ENCODE results near the gene EFCAB6.

Gene EFCAB6

DNA sequence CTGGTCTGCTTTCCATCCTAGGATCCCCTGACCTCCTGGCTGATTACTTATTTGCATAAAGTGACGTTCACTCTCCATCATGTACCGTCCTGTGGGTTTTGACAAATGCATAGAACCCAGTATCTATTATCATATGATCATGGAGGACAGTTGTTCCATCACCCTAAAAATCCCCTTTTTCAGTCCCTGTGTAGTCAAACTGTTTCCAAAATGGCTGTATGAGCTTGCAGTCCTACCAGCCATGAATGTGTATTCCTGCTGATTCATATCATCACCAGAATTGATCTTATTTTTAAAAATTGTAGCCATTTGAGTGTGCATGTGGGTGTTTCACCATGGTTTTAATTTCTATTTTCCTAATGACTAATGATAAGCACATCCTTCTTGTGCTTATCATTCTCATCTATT lies 291.5 kb downstream of the EFCAB6 start:
- DNase-seq, result no peak

DNA sequence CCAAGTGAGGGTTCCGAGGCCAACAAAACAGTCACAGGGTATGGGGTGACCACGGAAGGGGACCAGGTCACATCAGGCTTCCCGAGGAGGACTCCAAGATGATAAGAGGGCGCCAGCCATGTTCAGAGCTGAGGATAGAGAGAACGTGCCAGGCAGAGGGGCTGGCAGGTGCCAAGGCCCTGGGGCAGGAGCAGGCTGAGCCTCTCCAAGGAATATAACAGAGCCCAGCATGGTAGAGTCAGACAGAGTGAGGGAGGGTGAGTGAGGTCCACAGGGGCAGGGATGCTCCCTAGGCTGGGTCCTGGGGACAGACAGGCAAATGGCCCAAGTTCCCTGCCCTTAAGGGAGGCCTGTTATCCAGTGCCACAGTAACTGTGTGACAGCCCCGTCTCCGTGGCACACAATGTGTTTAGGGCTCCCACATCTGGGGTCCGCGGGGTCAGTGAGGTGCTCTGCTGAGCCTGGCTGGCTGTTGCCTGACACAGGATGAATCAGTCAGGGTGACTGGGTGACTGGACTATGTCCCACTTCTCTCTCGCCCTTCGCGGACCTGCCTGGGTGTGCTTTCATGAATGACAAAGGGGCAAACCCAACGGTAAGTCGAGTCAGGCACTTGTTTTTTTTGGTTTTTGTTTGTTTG lies 295.0 kb downstream of the EFCAB6 start:
- no peak for DNase-seq

- no peak for DNase-seq
Measured at GRCh38 chr22:43516386-43516785, 295.7 kb downstream of the EFCAB6 start.

- DNase-seq, result no peak
Measured at GRCh38 chr22:43515902-43516301, 296.2 kb downstream of the EFCAB6 start.

DNA sequence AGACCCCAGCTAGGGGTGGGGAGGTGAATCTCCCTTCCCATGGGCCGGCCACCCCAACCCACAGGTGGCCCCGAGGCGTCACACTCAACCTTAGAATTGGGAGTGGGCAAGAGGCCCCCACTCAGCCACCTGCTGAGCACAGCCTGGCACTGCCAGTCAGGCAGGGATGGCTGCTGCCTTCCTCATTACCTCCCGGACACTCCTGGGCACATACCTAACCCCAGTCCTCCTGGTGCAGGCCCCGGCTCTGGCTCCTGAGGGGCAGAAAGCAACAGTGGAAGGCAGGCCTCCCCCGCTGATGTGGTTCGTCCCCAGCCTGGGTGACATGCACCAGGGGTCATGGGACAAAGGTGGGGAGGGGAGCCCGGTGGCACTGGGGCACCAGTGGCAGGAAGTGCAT lies 296.7 kb downstream of the EFCAB6 start:
- no peak for DNase-seq

DNA sequence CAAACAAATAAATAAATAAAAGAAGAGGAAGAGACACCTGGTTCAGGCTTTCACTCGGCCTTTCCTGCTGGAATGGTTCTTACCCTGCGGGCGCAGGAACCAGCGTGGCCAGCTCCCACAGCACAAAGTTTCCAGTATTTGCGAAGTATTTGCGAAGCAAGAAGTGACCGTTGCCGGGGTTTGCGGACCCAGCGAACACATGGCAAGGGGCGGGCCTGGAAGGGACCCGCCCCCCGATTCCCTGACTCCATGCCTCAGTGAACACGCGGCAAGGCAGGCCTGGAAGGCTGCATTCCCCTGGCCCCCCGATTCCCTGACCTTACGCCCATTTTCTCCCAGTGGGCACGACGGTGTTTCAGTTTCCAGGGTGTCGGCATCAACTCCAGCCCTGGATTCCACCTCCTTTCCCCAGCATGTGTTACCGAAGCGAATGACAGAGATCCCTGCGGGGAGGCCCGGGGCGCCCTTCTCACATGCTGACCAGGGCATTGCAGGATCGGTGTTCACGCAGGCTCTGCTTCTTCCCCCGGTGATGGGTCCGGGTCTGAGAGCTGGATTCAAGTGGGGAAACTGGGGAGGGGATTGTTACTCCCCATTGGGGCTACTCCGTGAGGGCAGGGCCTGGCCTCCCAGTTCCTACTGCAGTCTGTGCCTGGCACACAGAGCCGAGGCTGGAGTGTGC lies 297.5 kb downstream of the EFCAB6 start:
- no peak for DNase-seq

GRCh38 chr22:43512279-43512678 lies 299.8 kb downstream of the EFCAB6 start:
- no peak for DNase-seq

- DNase-seq, result no peak
Measured at GRCh38 chr22:43511276-43511910, 300.7 kb downstream of the EFCAB6 start.

DNA sequence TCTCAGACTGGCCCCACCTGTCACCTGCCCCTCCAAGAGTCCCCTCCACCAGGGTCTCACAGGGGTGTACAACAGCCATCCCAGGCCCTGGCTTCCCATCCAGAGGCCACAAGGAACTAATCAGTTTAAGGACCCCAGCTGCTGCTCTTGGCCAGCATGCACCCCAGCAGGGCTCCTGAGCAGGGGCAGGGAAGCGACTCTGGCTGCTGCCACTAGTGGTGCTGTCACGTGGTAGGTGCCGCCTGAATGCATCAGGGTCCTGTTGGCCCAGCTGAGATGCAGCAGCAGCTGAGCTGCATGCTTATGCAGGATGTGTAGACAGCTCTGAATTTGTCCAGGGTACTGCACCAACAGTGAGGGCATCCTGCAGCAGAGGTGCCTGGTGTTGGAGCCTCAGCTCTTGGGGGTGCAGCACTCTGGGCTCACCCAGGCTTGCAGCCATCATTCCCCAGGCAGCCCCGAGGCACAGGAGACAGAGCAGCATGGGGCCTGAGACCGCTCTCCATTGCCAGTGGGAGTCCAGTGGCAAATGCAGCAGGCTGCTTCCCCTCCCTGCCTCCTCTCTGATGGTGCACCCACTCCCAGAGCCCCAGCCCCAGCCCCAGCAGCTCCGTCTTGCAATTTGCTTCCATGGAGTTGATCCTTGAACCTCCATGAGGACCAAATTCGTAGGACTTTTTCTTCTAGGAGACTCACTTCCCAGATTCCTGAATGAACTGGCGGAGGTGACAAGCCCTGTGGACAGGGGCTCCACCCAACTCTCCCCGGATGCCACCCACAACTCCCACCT lies 301.6 kb downstream of the EFCAB6 start:
- DNase-seq, result no peak

DNA sequence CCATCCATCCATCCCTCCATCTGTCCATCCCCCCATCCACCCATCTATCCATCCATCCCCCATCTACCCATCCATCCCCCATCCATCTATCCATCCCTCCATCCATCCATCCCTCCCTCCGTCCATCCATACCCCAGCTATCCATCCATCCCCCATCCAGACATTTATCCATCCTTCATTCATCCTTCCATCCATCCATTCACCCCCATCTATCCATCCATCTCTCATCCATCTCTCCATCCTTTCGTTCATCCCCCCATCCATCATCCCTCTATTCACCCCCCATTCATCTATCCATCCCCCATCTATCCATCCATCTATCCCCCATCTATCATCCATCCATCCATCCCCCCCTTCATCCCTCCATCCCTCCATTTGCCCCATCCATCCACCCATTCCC lies 302.8 kb downstream of the EFCAB6 start:
- DNase-seq, result no peak

DNA sequence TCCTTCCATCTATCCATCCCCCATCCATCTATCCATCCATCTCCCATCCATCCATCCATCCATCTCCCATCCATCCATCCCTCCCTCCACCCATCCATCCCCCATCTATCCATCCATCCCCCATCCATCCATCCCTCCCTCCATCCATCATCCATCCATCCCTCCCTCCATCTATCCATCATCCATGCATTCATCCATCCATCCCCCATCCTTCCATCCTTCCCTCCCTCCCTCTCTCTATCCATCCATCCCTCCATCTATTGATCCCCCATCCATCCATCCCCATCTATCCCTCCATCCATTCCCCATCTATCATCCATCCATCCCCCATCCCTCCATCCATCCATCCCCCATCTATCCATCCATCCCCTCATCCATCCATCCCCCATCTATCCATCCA lies 303.6 kb downstream of the EFCAB6 start:
- no peak for DNase-seq

DNA sequence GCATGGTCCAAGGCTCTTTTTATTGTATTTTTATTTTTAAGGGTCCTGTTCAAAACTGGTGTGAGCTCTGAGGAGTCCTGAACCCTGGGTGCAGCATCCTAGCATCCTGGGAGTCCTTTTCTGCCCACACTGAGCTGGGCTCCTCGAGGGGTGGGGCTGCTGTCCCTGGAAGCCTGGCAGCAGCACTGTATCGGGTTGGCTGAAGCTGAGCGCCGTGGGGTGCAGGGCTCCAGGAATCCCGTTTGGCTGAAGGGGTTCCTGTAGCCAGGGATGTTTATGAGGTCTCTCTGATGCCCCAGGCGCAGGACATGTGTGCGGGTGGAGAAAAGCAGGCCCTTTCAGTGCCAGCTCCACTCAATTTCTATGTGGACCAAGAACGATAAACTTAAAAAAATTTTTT lies 304.9 kb downstream of the EFCAB6 start:
- DNase-seq, result no peak

DNA sequence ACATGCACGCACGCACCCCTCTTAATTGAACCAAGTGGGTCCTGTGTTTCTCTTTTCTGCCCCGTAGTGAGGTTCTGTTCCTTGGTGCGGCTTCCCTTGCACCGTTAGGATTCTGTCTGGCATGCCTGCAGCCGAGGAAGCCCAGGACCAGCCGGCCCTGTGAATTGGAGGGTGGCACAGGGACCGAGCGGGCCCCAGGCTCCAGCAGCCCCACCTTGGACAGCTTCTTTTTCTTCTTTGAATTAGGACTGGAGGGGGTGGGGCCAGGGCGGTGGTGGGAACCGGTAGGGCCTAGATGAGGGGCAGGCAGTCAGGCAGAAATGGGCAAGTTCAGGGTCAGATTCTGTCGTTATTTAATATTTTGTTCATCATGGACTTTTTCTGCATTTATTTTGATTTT lies 305.6 kb downstream of the EFCAB6 start:
- DNase-seq, result no peak

DNA sequence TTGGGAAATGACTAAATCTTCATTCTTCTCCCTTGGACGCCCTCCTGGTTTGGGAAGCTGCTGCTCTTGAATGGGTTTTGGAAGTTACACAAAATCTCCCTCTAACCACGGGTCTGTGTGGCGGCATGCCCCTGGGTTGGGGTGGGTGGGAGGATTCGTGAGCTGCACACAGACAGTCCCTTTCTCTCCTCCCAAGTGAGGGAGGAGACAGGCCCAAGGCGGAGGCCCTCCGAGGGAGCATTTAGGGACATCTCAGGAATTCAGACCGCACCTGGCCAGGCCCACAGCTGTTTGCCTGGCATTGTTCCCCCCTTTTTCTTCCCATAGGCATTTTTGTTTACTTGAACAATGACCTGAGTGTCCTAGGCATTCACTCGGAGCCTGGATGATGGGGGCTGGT lies 306.2 kb downstream of the EFCAB6 start:
- DNase-seq, result no peak

DNA sequence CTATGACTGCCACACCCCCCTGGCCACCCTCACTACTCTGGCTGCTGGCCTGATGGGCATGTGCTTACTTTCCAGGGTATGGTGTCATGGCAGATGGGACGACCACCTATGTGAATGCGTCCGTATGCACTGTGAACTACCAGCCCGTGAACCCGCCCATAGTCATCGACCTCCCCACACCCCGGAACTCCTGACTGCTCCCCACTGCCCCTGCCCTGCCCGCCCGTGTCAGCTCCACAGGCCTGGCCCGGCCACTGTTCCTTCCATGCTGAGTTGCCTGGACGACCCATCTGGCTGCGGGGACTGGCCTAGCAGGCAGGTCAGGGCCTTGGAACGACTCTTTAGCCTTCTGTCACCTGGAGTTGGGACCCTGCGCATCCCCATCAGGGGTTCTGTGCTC lies 306.7 kb downstream of the EFCAB6 start:
- no peak for DNase-seq

- no peak for DNase-seq
Measured at GRCh38 chr22:43504666-43505261, 307.3 kb downstream of the EFCAB6 start.

DNA sequence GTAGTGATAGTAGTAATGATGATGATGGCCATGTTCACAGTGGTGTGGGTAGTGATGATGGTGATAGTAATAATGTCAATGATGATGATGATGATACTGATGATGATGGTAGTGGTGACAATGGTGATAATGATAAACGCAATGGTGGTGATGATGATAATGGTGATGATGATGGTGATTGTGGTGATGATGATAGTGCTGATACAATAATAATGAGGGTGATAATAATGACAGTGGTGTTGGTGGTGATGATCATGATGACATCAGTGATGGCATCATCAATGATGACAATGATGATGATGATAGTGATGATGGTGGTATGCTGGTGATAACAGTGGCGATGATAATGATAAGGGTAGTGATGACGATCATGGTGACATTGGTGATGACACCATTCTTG lies 308.0 kb downstream of the EFCAB6 start:
- no peak for DNase-seq

GRCh38 chr22:43502306-43502874 lies 309.7 kb downstream of the EFCAB6 start:
- no peak for DNase-seq

DNA sequence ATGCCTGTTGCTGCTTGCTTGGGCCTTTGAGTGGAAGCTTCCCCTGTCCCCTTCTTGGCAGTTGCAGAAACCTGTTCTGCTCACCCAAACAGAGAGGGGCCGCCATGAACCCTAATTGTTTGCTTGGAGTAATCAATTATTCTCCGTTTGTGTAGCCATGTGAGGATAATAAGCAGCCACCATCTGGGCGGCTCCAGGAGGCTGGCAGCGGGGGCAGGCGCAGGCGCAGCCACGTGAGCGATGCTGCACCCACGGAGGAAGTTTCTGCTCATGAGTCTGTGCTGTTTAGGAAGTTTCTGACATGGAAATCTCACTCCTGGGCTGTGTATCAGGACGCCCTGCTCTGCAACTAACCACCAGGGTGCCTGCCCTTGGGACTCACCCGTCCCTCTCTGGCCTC lies 310.2 kb downstream of the EFCAB6 start:
- DNase-seq, result no peak

- no peak for DNase-seq
Measured at GRCh38 chr22:43500792-43501785, 311.0 kb downstream of the EFCAB6 start.

GRCh38 chr22:43498856-43499253 lies 313.2 kb downstream of the EFCAB6 start:
- no peak for DNase-seq

Data from NCI-H2029 treated with DMSO at 0.1 percent for 48 hours (cell line).